Activated naive CD4-positive, alpha-beta T cell (primary cell): ENCODE results near the gene RTN4.

Experiments
- DNase-seq, 4 experiments: peaks; one replicate each; lab custom pipeline; 2025; lab: John Stamatoyannopoulos, UW

Gene RTN4

DNA sequence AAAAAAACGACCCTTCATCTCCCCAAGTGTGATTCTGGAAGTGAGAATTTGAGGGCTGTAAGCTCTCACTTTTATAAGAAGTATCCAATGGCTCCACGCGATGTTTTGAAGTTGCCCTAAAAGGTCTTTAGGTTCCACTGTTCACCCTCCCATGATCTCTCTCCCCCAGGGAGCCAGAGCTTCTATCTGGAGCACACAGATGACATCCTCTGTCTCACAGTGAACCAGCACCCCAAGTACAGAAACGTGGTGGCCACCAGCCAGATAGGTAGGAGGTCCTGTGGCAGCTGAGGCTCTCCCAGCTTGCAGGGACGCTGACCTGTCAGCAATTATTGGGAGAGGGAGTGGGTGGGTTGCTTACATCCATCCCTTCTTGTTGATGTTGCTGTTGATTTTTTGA, 97.8 kb downstream of the RTN4 start:
- DNase-seq, result no peak

DNA sequence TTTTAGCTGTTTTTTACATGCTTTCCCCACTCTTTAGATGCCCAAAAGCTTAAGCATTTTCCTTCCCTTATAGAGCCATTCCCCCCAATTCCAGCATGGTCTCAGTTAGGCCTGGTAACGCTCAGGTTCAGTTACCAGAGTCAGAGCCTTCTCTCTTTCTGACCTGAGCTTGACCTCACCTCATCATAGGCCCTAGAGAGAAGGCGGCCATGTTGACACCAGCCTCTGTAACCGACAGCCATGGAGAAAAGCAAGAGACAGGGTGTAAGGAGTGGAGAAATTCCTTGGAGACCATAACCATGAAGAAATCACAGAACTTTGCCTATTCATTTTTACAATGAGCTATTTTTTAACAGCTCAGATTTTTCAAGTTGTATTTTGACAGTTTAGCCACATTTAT, 99.4 kb downstream of the RTN4 start:
- no peak for DNase-seq

DNA sequence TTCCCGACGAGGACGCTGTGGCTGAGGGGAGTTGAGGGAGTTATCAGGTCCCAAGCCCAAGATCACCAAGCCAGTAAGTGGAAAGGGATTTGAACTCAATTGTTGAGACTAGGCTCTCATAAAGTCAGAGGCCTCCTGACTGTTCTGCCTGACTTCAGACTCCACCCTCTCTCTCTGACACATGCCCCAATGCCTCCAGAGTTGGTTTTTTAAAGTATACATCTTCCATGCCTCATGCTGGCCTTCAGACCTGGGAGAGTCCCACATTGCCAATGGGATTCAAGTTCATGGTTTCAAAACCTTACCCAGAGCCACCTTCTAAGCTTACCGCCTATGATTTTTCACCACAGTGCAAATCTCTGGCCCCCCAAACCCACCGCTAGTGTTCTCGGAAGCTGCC, 100.8 kb downstream of the RTN4 start:
- DNase-seq, result no peak

DNA sequence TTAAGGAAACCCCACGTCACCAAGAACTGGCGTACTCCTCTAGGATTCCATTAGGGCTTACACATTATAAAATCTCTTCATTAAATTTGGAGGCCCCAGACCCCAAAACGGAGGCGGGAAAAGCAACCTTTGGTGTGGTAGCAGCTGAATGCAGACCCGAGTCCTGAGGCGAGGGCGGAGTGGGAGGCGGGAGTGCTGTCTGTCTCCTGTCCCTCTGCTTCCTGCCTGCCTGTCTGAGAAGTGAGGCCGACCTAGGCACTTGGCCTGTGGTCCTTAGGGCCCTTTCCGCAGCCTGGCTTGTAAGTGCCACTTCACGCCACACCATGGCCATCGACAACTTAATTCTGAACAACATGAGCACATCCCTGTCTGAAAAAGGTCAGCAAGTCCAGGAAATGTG, 102.1 kb downstream of the RTN4 start:
- DNase-seq, result no peak

DNA sequence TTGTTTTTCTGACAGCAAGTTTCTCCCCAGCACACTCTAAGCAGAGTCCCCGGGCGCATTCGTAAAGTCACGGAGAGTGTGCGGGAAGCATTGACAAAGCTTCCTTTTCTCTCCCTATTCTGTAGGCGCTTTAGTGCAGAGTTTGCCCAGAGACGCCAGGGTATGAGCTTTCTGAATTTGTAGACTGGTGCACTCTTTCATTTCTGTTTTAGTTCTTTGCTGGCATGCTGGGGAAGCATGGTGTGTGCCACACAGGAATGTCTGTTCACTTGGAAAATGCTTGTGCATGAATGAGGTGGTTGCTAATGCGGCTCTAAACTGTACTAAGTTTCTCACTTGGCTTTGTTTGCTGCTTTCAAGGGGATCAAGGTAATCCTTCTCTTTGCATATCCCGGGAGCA, 102.6 kb downstream of the RTN4 start:
- no peak for DNase-seq

DNA sequence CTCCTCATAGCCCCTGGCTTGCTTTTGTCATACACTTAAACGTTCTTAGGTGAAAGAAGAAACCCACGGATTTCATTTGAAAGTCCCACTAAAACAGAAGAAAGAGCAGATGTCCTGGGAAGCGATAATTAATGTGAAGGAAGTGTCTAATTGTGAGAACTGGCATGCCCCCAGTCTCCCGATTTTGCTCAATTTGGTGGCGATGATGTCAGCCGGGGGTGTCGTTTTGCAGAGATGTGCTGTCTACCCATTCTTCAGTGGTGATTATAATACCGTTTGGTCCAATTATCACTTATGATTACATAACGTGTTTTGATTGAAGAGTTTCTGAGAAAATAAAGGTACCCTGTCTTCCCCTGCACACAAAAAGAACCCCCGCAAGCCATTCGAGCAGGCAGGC, 103.1 kb downstream of the RTN4 start:
- no peak for DNase-seq

DNA sequence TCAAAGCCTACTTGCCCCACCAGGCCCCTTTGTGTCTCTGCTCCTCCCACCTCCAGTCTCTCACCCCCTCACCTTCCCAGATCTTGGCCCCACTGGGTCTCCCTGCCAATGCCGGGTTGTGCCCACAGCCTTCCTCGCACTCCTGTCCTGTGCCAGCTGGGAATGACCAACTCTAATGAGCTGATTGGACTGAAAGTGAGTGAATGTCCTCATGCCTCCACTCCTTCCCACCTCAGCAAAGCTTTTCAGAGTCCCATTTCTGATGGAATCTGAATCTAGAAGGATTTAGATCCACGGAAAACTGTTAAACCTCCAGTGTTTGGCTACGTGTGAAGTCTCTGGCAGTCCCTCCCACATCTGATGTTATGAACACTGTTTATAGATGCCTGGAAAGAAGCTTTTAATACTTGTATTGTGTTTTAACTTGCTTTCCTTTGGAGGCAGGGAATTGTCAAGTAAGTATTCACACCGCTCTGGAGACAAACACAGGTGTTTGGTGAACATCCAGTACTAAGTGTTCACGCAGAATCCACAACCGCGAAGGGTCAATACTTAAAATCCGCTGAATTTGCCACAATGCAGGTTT, 103.9 kb downstream of the RTN4 start:
- no peak for DNase-seq

DNA sequence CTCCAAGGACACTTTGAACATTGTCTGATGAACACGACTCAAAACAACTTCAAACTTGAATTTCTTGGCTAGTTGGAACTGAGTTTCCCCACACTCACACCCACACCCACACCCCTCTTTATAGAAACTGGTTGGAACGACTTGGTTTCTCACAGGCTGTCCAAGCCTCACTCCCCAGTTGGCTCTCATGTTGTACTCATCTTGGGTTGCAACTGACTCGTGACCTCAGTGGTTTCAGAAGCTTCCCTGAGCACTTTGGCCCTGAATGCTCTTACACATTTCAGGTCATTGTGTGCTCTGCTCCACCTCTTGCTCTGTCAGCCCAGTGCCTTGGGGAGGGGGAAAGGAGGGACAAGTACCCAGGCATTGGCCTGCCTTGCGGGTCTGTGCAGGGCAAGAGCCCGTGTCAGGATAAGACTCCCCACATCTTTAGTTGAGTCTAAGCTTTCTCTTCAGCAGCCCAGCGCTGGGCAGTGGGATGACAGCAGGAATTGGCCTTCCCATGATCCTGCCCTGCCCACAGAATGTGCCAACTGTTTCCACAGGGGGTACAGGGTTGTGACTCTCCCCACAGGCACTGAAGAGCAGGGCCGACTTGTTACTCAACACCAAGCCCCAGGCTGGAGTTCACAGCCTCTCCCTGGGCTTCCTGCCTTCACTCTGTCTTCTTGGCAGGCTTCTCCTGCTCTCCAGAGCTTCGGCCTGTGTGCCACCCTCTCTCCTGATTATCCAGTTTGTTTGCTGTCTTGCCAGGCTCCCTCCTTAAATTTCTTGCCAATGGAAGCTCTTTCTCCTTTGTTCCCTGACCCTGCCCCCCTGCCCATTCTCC, 104.6 kb downstream of the RTN4 start:
- DNase-seq, result no peak

DNA sequence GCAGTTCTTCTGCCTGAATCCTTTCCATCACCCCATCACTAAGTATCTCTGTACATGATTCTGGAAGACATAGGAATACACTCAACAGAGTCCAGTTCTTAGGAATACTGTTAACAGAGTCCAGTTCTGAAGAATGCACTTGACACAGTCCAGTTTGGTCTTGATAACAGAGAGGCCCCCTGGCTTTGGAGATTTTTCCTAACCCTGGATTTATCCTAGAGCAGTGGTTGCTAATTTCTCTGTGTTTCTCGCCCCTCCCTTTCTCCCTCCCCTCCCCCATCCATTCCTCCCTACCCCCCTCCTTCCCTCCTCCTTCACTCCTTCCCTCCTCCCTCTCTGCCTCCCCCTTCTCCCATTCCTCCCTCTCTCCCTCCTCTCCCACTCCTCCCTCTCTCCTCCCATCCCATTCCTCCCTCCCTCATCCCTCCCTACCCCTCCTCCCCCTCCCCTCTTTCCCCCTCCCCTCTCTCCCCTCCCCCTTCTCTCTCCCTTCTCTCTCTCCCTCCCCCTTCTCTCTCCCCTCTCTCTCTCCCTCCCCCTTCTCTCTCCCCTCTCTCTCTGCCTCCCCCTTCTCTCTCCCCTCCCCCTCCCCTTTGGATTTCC, 105.4 kb downstream of the RTN4 start:
- DNase-seq, result no peak

DNA sequence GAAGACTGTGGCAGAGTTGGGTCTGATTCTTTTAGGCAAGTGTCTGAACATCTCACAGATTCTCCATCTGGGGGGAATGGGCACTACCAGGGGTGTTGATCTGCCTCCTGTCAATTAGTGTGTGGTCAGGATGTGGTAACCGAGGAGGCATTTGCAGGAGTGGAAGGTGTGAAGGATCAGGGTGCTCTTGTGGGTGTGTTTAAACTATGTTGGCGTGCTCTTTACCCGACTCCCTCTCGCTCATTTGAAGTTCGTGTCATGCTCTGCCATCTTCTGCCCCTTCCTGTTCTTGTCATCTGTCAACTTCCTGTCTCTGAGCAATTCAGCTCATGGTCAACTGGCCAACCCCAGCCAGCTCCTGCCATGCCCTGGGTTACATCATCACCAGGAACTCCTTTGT, 107.9 kb downstream of the RTN4 start:
- no peak for DNase-seq

DNA sequence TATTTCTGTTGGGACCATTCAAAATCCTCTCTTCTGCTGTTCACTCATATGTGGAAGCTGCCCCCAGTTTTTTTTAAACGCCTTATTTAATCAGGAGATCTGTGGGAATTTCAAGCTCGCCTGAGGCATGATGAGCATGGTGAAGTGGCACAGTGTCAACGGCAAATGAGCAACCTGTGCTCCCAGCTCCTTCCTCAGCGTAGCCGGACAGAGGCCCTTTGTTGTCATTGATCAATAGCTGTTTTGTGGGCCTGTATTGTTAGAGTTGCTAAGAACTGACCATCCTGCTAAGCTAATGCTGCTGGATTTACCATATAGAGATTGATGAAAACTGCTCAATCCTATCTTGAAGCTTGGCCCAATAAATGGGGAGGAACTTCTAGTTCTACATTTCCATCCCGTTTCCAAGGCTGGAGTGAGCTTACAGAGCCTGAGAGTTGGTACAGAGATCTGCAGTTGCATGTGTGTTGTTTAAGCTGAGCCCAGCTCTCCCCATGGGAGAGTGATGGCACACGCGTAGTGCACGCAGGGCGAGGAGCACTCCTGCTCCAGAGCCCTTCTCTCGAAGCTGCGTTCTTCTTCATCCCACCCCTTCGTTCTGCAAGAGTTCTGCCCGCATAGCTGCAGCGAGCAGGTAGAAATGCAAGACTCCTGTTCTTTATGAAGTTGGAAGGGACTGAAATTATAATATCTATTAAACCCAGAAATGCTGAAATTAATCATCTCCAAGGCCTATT, 108.8 kb downstream of the RTN4 start:
- no peak for DNase-seq

DNA sequence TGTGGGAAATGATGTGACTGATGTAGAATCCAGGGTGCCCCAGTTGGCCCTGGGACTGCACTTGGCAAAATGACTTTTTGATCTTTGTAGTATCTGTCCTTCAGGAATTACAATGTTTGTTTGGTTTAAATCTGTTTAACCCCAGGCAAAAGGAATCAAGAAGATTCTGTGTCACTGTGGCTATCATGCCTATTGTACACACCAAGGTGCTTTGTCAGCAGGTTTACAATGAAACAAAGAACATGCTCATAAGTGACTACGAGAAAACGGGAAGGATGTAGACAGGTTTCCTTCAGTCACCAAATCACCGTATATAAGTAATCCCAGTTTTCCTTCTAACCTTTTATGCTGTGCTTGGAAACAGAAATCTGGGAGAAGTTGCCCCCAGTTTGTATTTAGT, 109.5 kb downstream of the RTN4 start:
- DNase-seq, result no peak

DNA sequence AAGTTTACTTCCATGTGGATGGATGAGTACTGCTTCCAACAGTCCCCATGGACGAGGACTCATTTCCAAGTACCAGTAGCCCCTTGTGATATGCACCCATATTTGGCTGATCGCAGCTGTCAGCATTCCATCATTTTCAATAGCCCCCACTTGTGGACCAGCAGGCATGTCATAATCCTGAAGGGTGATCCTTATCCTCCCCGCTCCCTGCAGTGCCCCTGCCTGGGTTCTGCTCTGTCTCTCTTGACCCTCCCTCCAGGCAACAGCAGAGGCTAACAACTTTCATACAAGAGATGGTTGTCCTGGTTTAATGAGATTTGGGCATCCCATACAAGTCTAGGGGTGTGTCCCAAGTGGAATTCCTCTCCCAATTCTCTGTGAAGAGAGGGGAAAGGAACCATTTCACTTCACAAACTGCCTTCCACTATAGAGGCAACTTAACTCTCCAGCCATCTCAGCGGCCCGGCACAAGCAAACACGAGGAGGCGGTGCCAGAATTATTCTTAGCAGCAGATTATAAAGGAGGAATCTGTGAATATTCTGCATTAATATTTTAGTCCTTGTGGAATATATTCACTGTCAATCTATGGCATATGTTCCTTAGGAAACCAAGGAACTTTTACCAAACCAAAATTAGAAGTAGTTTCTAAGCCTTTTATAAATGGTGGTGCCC, 110.7 kb downstream of the RTN4 start:
- DNase-seq, result no peak

DNA sequence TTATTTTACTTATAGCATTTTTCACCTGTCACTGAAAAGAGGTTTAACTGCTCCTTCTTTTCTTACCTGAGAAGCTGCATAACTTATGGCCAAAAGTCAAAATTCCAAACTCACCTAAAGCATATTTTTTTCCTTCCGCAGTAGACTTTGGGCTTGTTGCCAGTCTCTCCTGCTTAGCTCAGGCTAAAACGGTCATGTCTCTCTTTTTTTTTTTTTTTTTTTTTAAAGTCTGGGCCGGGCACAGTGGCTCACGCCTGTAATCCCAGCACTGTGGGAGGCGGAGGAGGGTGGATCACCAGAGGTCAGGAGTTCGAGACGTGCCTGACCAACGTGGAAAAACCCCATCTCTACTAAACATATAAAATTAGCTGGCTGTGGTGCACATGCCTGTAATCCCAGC, 113.5 kb downstream of the RTN4 start:
- no peak for DNase-seq

DNA sequence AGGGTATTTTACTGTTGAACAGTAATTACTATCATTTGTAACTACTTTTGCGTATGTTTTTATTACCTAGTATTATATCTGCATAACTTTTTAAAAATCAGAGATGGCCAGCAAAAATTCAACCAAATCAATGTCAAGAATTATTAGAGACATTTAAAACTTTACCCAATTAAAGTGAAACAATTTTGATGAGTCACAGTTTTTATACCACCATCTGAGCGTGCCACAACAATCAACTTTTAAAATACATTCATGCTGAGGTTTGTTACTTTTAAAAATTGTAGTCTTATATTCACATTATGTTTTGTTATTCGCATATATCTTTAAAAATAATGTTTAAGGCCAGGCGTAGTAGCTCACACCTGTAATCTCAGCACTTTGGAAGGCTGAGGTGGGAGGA, 114.9 kb downstream of the RTN4 start:
- no peak for DNase-seq

DNA sequence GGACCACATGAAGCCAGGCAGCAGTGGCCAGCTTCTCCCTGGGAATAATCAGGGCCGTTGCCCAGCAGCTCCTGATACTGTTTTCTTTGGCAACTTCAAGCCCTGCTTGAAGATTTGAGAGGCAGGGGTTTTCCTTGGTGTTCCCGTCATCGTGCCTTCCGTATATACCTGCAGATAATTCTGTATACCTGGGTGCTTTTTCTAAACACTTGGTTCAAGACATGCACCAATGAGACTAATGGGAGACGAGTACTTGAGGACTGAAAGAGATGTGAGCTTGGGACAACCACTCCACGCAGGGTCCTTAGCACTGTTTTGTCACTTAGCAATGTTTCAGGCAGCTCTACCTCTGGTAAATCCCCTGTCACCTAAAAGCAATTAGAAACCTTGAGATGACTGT, 118.8 kb downstream of the RTN4 start:
- DNase-seq, result no peak

DNA sequence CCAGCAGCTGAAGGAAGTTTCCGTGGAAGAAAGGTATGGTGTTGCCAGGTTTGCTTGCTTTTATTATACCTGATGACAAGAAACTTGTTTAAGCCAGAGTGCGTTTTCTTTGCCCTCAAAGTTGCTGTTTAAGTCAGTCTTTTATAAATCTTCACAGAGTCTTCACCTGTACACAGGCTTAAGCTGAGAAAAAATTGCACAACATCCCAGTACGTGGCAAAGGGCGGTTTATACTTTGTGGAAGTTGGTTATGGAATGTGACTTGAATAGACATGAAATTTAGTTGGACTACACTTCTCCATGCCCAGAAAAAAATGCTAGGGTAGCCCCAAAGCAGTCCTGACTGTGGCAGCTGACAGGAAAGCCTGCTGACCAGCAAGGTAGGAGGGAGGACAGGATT, 121.5 kb downstream of the RTN4 start:
- DNase-seq, result no peak

DNA sequence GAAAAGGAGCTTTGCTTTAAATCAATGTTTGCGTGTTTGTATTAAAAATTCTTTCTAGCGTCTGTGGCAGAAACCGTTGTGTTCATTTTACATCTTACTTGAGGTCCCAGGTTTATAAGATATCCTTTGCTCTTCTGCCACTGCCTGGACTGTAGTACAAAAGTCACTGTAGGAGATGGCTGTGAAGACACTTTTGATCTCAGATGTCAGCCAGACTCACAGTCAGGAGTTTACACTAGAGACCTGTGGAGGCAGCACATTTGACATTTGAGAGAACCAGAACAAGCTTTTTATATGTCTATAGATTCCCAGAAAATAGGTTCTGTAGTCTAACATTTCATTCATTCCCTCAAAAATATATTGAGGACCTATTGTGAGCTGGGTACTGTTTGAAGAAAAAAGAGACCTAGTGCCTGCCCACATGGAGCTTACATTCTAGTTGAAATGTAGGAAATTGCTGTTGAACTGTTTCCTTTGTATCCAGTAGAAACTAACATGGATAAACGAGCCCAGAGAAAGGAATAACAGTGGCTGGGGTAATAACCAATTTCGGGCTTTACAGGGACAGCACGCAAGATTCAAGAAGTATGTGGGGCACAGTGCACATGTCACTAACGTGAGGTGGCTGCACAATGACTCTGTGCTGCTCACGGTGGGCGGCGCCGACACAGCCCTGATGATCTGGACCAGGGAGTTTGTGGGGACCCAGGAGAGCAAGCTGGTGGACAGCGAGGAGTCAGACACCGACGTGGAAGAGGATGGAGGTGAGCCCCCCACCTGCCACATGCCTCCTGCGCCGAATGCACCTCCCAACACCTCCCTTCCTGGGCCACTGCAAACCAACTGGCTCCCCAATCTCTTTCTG, 122.3 kb downstream of the RTN4 start:
- DNase-seq, result no peak

DNA sequence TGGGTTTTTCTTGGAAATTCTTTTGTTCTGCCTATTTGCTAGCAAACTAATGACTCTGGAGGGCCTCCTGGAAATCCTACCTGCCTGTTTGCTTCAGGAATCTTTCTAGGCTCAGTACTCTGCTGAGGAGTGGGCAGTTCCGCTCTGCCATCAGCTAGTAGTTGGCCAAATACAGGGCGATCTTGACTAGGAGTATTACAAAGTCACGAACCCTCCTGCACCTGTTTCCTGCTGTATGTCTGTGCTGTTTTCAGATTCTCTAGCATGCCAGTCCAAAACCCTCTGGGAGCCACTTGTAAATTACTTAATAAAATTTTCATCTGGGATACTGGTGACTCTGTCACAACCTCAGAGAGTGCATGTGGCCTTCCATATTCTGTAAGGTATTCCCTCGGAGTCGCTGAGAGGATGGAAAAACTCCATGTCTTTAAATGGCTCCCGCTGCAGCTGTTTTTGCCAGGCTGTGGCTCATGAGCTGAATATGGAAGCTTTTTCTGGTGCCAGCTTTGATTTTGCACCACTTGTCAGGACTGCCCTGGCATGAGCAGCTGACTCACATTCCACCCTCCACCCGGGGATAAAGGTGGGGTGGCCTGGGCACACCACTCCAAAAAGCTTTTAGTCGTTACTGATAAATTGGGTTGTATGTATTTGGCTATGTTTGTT, 123.0 kb downstream of the RTN4 start:
- DNase-seq, result no peak

DNA sequence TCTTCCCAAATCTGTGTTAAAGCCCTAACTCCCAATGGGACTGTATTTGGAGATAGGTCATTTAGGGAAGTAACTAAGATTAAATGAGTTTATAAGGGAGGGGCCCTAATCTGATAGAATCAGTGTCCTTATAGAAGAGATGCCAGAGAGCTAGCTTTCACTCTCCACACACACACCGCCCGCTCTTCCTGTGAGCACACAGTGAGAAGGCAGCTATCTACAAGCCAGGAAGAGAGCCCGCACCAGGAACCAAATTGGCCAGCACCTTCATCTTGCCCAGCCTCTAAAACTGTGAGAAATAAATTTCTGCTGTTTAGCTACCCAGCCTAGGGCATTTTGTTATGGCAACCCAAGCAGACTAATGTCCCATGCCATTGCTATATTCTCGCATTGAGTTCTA, 125.2 kb downstream of the RTN4 start:
- DNase-seq, result no peak

DNA sequence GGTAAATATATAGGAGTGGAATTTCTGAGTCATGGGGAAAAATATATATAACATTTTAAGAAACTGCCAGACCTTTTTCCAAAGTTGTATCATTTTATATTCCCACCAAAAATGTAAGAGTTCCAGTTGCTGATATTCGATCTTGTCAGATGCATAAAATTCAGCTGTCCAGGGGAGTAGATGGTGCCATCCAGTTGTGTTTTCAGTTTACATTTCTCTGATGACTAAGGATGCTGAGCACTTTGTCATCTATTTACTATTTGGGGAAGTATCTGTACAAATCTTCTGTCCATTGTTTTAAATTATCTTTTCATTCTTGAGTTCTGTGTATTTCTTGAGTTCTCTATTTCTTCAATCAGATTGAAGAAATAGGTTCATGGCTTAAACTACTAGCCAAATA, 126.1 kb downstream of the RTN4 start:
- no peak for DNase-seq
